ENCODE results near the gene GPR149. TPM values are rescaled to one million over a fixed set of nuclear protein-coding genes. Genes with fewer than 3 reads are reported as not detected.
A peak's percentile ranks its signal among the peaks of the same experiment; 100 is the strongest.

Gene GPR149
- total RNA-seq, 2 donors from 2014 or later, result 0.09 TPM; not detected in 1

GRCh38 chr3:154324919-154325318, 105.1 kb downstream of the GPR149 start:
- Histone ChIP-seq H3K9me3 (no peaks in the 10 kb centered on the region), H3K27me3 (replicated peaks; ENCODE audit: insufficient read depth) (no peaks in the 10 kb centered on the region), H3K36me3 (no peaks in the 10 kb centered on the region), H3K27ac (peak overlapping the region; percentile 92 to 95), H3K4me1 (replicated peaks) (no peaks in the 10 kb centered on the region), H3K4me3 (peak overlapping the region; percentile 78 to 87)
- intact Hi-C loops (cut with DNase I), result no loop called here
- TF ChIP-seq POLR2A (IDR thresholded peaks at IDR 0.05) (no peak), CTCF (IDR thresholded peaks at IDR 0.05) (no peak), POLR2AphosphoS5 (IDR thresholded peaks at IDR 0.05) (peak; percentile 76)
- peak; percentile 49 for DNase-seq (ENCODE audit: low spot score)
- 25% methylated on average over 3 of the region's 3 CpGs for WGBS

GRCh38 chr3:154323891-154324738, 105.9 kb downstream of the GPR149 start, which contains the start of gene DHX36:
Gene DHX36, minus strand, starts transcription at chr3:154324487. Its CDS starts 71 bp downstream, at chr3:154324416.
- no peaks in the 10 kb centered on the region for H3K36me3 ChIP-seq
- intact Hi-C loops (cut with DNase I), result no loop called here
- H3K27ac ChIP-seq, result peak within 1 kb of the TSS; percentile 92 to 95
- peak within 1 kb of the TSS; percentile 78 to 87 for H3K4me3 ChIP-seq
- WGBS, result under 1% methylated on average over 44 of the region's 45 CpGs
- no peaks in the 10 kb centered on the region for H3K27me3 ChIP-seq (replicated peaks; ENCODE audit: insufficient read depth)
- peak; percentile 87 for DNase-seq (ENCODE audit: low spot score)
- H3K4me1 ChIP-seq (replicated peaks), result no peaks in the 10 kb centered on the region
- no peaks in the 10 kb centered on the region for H3K9me3 ChIP-seq
- TF ChIP-seq POLR2AphosphoS5 (IDR thresholded peaks at IDR 0.05), result peak; percentile 82
- peak in 1 of 4 experiments; percentile 6 for TF ChIP-seq CTCF (IDR thresholded peaks at IDR 0.05)
- TF ChIP-seq POLR2A (IDR thresholded peaks at IDR 0.05), result peak; percentile 53

- 75% methylated on average over 5 of the region's 5 CpGs for WGBS
- no peaks in the 10 kb centered on the region for H3K9me3 ChIP-seq
- intact Hi-C loops (cut with DNase I), result no loop called here
- DNase-seq (ENCODE audit: low spot score), result no peak
- no peak for TF ChIP-seq CTCF (IDR thresholded peaks at IDR 0.05)
- TF ChIP-seq POLR2A (IDR thresholded peaks at IDR 0.05), result no peak
- TF ChIP-seq POLR2AphosphoS5 (IDR thresholded peaks at IDR 0.05), result no peak
- H3K4me1 ChIP-seq (replicated peaks), result no peaks in the 10 kb centered on the region
- H3K27ac ChIP-seq, result no peak overlapping the region
- H3K4me3 ChIP-seq, result no peak overlapping the region
- no peaks in the 10 kb centered on the region for H3K36me3 ChIP-seq
- H3K27me3 ChIP-seq (replicated peaks; ENCODE audit: insufficient read depth), result no peaks in the 10 kb centered on the region
Measured at GRCh38 chr3:154316974-154317767, 112.8 kb downstream of the GPR149 start.

- intact Hi-C loops (cut with DNase I), result no loop called here
- H3K36me3 ChIP-seq, result no peaks in the 10 kb centered on the region
- WGBS, result 92% methylated on average over 1 of the region's 1 CpG
Measured at GRCh38 chr3:154314152-154314551, 115.8 kb downstream of the GPR149 start.

More at GRCh38 chr3:154314152-154314551, 115.8 kb downstream of the GPR149 start:
- Histone ChIP-seq H3K9me3 (no peaks in the 10 kb centered on the region), H3K27me3 (replicated peaks; ENCODE audit: insufficient read depth) (no peaks in the 10 kb centered on the region), H3K4me1 (replicated peaks) (no peaks in the 10 kb centered on the region), H3K4me3 (no peak overlapping the region), H3K27ac (no peak overlapping the region)
- TF ChIP-seq POLR2AphosphoS5 (IDR thresholded peaks at IDR 0.05) (no peak), POLR2A (IDR thresholded peaks at IDR 0.05) (no peak), CTCF (IDR thresholded peaks at IDR 0.05) (no peak)
- DNase-seq (ENCODE audit: low spot score), result no peak
